Measurements from ENCODE around the gene NFATC3. TPM values are rescaled to one million over a fixed set of nuclear protein-coding genes. Genes with fewer than 3 reads are reported as not detected.

The NFATC3 gene
- total and polyA plus RNA-seq, 2 of the 8 experiments (the other 6 are each of a cell fraction or from before 2014, with no cell fraction given): 17.6 to 34.5 TPM

- TF ChIP-seq BACH1 (IDR thresholded peaks at IDR 0.05; ENCODE audit: low read length) (no peak), CBX8 (IDR thresholded peaks at IDR 0.05; ENCODE audit: borderline replicate concordance, low read depth, low read length) (no peak), PHF8 (conservative IDR thresholded peaks at IDR 0.05; ENCODE audit: low read depth, low read length) (no peak)
Measured at GRCh38 chr16:68246121-68246520, 161.0 kb downstream of the NFATC3 start (continued).

Measured in H1 (cell line).